Stimulated activated CD8-positive, alpha-beta memory T cell treated with anti-CD3 and anti-CD28 coated beads, Interleukin-15, amount 100 ng/mL, for 1 hour (primary cell): ENCODE measurements around the gene VEGFB.

Experiments used
- DNase-seq: peaks from one replicate; pipeline ENCODE4 v3.0.0-alpha.2; 2020; ENCODE audit warnings: low read depth

Gene VEGFB

GRCh38 chr11:64284048-64284961 lies 49.9 kb downstream of the VEGFB start, which contains the start of gene BAD:
Gene BAD (minus strand): TSS chr11:64284665. CDS start chr11:64284368, 297 bp downstream.
- peak; percentile 85 for DNase-seq

- peak; percentile 91 for DNase-seq
These were observed 50.8 kb downstream of the VEGFB start, which contains the start of gene GPR137 for GRCh38 chr11:64284962-64285884. Gene GPR137 (plus strand): TSS chr11:64285848. CDS start chr11:64286525, 677 bp downstream.

- DNase-seq = no peak
These were observed 51.8 kb downstream of the VEGFB start for GRCh38 chr11:64285885-64286800.

- no peak for DNase-seq
These were observed 52.4 kb downstream of the VEGFB start for GRCh38 chr11:64286801-64287159.

GRCh38 chr11:64287676-64288352 lies 53.4 kb downstream of the VEGFB start:
- DNase-seq = no peak

GRCh38 chr11:64288353-64288750 lies 54.0 kb downstream of the VEGFB start:
- DNase-seq = no peak
